ENCODE data around the gene MRPS30. TPM values are rescaled to one million over a fixed set of nuclear protein-coding genes. Genes with fewer than 3 reads are reported as not detected.
"Not testable (repeated sequence)": the region's sequence is repeated elsewhere in the genome, so short reads cannot be mapped to it uniquely, and the experiment has no call there.

Gene MRPS30
- 50.3 and 52.9 TPM in 2 replicates for total RNA-seq
- long read RNA-seq, transcript MRPS30-202 (5 exons, 1,678 nt), result major isoform, 65 of 68 reads
- long read RNA-seq, partial matches to known transcripts, result 2 of 68 reads
- long read RNA-seq, other reads (novel, unspliced or antisense), result 1 of 68 reads

DNA sequence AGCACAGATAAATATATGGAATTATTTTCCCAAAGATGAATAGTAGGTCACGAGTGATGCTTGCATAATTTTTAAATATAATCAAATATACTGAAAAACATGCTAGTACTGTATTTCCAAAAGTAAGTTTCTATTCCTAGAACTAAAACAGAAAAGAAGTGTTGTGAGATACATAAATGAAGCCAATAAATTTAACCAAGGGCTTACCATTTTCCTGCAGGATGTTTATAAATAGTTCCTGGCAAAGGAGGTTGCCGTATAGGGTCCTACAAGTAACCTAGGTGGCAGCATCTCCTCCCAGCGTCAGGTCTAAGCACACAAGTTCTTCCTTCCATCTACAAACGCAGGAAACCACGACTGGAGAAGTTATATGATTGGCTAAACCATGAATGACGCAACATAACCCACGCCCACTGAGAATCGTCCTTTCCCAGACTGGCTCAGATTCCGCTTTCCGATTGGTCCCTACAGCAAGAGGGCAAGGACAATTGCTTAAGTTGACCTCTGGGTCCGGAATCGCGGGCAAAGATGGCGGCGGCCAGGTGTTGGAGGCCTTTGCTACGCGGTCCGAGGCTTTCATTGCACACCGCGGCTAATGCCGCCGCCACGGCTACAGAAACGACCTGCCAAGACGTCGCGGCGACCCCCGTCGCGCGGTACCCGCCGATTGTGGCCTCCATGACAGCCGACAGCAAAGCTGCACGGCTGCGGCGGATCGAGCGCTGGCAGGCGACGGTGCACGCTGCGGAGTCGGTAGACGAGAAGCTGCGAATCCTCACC, at the start of gene MRPS30:
Gene MRPS30 (plus strand): TSS at position 513 of the 780 bp plus-strand sequence. CDS start 16 bp downstream, at position 529.
- no peaks in the 10 kb centered on the region for H3K27me3 Mint-ChIP-seq
- peak within 1 kb of the TSS; percentile 97 for H3K4me3 Mint-ChIP-seq (ENCODE audit: low read depth)
- H3K27ac Mint-ChIP-seq, result peak within 1 kb of the TSS; percentile 98
- peaks cover 4% of the 10 kb centered on the region for H3K36me3 Mint-ChIP-seq (ENCODE audit: insufficient read depth)
- H3K4me1 Mint-ChIP-seq (ENCODE audit: low read depth), result peaks cover 17% of the 10 kb centered on the region
- peak; percentile 55 for TF ChIP-seq CTCF (IDR thresholded peaks at IDR 0.05; ENCODE audit: unreplicated experiment)
- H3K9me3 Mint-ChIP-seq (ENCODE audit: low read depth), result no peaks in the 10 kb centered on the region
- peak; percentile 77 for DNase-seq (ENCODE audit: low spot score, unreplicated experiment)

DNA sequence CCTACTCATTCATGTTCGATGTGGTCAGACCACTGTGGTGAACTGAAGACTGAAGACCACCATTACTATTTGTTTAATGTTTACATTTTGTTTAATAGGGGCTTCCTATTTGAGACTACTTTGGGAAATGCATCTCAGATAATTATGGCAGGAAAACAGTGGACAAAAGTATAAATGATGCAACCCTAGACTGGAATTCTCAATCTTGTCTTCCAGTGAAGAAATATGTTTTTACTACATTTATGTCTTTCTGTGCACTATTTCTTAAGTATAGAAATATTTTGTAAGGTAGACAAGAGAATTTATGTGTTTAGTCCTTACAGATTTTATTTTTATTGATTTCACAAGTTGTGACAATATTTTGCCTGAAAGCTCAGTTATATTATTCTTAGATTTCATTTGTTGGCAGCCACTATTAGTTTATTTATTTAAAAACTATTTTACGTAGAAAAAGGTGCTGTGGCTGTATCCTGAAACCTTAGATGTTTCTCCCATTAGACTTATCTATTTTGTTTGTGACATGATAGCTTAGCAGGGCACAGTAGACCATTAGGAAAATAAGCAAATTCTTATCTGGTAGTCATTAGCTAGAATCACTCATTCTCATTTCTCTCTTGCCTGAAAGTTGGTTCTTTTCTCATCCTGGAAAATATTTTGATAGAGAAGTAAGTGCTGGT, 39.4 kb upstream of the MRPS30 start:
- Mint-ChIP-seq H3K9me3 (ENCODE audit: low read depth) (no peaks in the 10 kb centered on the region), H3K4me1 (ENCODE audit: low read depth) (no peaks in the 10 kb centered on the region), H3K27ac (no peak overlapping the region), H3K27me3 (no peaks in the 10 kb centered on the region), H3K4me3 (ENCODE audit: low read depth) (no peak overlapping the region), H3K36me3 (ENCODE audit: insufficient read depth) (no peaks in the 10 kb centered on the region)
- no peak for TF ChIP-seq CTCF (IDR thresholded peaks at IDR 0.05; ENCODE audit: unreplicated experiment)
- no peak for DNase-seq (ENCODE audit: low spot score, unreplicated experiment)

DNA sequence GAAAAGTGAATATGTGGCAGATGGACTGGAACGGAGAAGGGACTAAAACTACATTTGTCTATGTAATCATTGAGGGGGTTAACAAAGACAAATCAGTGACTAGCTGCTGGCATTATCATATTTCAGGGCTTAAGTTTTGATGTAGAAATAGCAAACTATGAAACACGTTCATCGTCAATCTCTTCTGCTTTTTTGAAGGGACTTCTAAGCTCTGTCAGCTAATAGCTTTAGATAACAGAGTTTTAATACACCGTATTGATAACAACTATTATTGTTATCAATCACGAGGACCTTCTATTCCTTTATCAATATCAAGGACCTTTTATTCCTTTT, 38.9 kb upstream of the MRPS30 start:
- no peak overlapping the region for H3K4me3 Mint-ChIP-seq (ENCODE audit: low read depth)
- H3K27me3 Mint-ChIP-seq, result no peaks in the 10 kb centered on the region
- H3K9me3 Mint-ChIP-seq (ENCODE audit: low read depth), result no peaks in the 10 kb centered on the region
- H3K4me1 Mint-ChIP-seq (ENCODE audit: low read depth), result no peaks in the 10 kb centered on the region
- H3K27ac Mint-ChIP-seq, result no peak overlapping the region
- H3K36me3 Mint-ChIP-seq (ENCODE audit: insufficient read depth), result no peaks in the 10 kb centered on the region
- no peak for DNase-seq (ENCODE audit: low spot score, unreplicated experiment)
- no peak for TF ChIP-seq CTCF (IDR thresholded peaks at IDR 0.05; ENCODE audit: unreplicated experiment)

DNA sequence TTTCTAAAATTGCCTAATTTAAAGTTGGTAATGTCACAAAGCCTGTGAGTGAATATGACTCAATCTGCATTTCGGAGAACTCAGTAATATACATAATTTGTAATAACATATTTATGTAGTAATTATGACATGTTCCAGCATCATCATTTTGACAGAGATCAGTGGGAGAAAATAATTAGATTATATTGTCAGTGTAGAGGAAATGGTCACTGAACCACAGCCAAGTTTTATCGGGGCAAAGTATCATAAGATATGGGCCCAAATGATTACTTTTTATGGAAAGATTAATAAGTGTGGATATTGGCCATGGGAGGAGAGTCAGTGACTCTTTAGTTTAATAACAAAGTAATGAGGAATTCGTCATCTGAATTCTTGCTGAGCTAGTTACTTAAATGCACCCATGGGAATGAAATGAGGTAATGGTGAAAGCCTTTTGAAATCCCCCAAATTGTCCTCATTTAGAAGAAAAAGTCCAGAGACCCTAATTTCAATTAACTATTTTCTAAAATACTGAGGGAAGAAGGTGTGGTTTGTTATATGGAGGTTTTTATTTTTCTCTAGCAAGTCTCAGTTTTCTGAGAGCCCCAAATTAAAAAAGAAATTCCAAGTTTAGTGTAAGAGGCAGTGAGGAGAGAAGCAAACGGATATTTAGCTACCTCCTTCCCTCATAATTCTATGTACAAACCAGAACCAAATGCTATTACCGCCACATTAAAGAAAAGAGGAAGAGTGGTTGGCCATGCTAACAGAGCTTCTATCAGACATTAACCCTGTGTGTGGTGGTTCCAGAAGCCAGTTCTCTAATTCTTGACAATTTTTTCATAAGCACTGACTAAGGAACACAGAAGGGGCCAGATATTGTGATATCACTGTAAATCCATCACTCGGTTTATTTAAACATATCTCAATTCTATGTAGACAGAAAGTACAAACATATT, 37.7 kb upstream of the MRPS30 start:
- Mint-ChIP-seq H3K27me3 (no peaks in the 10 kb centered on the region), H3K4me3 (ENCODE audit: low read depth) (no peak overlapping the region), H3K36me3 (ENCODE audit: insufficient read depth) (no peaks in the 10 kb centered on the region), H3K27ac (no peak overlapping the region), H3K4me1 (ENCODE audit: low read depth) (no peaks in the 10 kb centered on the region), H3K9me3 (ENCODE audit: low read depth) (no peaks in the 10 kb centered on the region)
- DNase-seq (ENCODE audit: low spot score, unreplicated experiment), result no peak
- TF ChIP-seq CTCF (IDR thresholded peaks at IDR 0.05; ENCODE audit: unreplicated experiment), result no peak

DNA sequence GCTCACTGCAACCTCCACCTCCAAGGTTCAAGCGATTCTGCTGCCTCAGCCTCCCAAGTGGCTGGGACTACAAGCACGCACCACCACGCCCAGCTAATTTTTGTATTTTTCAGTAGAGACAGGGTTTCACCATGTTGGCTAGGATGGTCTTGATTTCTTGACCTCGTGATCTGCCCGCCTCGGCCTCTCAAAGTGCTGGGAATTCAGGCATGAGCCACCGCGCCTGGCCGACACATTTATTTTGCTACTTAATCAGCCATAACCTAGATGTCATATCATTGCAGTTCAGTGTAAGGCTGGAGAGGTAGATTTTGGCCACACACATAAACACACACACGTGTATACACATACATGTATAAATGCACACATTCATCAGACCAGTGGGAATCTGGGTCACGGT, 36.4 kb upstream of the MRPS30 start:
- not testable (repeated sequence) for H3K36me3 Mint-ChIP-seq (ENCODE audit: insufficient read depth); H3K27ac Mint-ChIP-seq

More for the DNA sequence above, 36.4 kb upstream of the MRPS30 start:
- H3K4me3 Mint-ChIP-seq (ENCODE audit: low read depth); H3K4me1 Mint-ChIP-seq (ENCODE audit: low read depth); H3K27me3 Mint-ChIP-seq; DNase-seq (ENCODE audit: low spot score, unreplicated experiment); H3K9me3 Mint-ChIP-seq (ENCODE audit: low read depth): not testable (repeated sequence)
